HL-60 (cell line): ENCODE results near the gene C2orf66.

Experiments used
- DNase-seq, 2 experiments: peaks; one replicate each; pipeline ENCODE4 v3.0.0-alpha.2; 2010 to 2020; ENCODE audit warnings: low read depth in 1 of 2, low spot score in 1 of 2
- H3K27ac ChIP-seq: fragments of 250-450 bp; sonication (Bioruptor Pico); replicated peaks from 2 replicates; pipeline ENCODE4 v1.5.1; 2020; ENCODE audit warnings: mild to moderate bottlenecking, moderate library complexity
- H3K27me3 ChIP-seq: fragments of 250-450 bp; sonication (Bioruptor Pico); 2 replicates; pipeline ENCODE4 v1.5.1; 2021; ENCODE audit warnings: mild to moderate bottlenecking, moderate library complexity; ENCODE audit not compliant: insufficient read depth, poor library complexity, severe bottlenecking
- H3K4me3 ChIP-seq: replicated peaks from 2 replicates; pipeline ENCODE4 v1.5.1; 2011; ENCODE audit warnings: mild to moderate bottlenecking, control low read depth, low read length; ENCODE audit not compliant: insufficient read depth
- GABPA ChIP-seq: IDR thresholded peaks from 2 replicates; pipeline ENCODE4 v1.6.1; 2012; ENCODE audit warnings: low read depth
- POLR2AphosphoS5 ChIP-seq: IDR thresholded peaks from 2 replicates; pipeline ENCODE4 v1.6.1; 2012; ENCODE audit warnings: low read depth
- SPI1 ChIP-seq: IDR thresholded peaks from 2 replicates; pipeline ENCODE4 v1.6.1; 2012; ENCODE audit warnings: low read depth, mild to moderate bottlenecking, borderline replicate concordance
- TF ChIP-seq, protein P1 (sequence below): IDR thresholded peaks from one replicate; pipeline ENCODE4 v1.5.1; 2011; ENCODE audit warnings: low read length, control low read depth, inconsistent platforms; ENCODE audit not compliant: insufficient read depth
- TF ChIP-seq, protein P2 (sequence below): IDR thresholded peaks from 2 replicates; pipeline ENCODE4 v1.6.1; 2012; ENCODE audit warnings: low read depth; ENCODE audit not compliant: insufficient replicate concordance

C2orf66 gene

DNA sequence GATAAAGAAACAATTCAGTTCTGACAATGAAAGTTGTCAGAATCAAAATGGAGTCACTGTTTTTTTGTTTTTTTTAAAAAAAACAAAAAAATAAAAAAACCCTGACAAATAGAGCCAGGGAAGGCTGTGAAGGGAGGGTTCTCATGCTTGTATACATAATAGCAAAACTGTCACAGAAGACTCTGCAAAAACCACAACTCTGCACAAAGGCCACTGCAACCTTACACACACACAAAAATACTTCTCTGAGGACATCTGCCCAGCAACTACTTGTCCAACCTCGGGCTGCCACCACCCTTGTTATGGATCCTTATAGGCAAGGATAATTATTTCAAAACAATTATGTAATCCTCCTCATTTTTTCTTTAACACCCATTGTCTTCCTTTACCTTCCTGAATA lies 41.9 kb upstream of the C2orf66 start:
- no peak for DNase-seq
- H3K27me3 ChIP-seq: no peaks in the 10 kb centered on the region
- no peak overlapping the region for H3K4me3 ChIP-seq
- H3K27ac ChIP-seq: no peak overlapping the region
- TF ChIP-seq GABPA (no peak), SPI1 (no peak), POLR2AphosphoS5 (no peak)
- TF ChIP-seq, protein P1, sequence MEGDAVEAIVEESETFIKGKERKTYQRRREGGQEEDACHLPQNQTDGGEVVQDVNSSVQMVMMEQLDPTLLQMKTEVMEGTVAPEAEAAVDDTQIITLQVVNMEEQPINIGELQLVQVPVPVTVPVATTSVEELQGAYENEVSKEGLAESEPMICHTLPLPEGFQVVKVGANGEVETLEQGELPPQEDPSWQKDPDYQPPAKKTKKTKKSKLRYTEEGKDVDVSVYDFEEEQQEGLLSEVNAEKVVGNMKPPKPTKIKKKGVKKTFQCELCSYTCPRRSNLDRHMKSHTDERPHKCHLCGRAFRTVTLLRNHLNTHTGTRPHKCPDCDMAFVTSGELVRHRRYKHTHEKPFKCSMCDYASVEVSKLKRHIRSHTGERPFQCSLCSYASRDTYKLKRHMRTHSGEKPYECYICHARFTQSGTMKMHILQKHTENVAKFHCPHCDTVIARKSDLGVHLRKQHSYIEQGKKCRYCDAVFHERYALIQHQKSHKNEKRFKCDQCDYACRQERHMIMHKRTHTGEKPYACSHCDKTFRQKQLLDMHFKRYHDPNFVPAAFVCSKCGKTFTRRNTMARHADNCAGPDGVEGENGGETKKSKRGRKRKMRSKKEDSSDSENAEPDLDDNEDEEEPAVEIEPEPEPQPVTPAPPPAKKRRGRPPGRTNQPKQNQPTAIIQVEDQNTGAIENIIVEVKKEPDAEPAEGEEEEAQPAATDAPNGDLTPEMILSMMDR: no peak
- TF ChIP-seq, protein P2, sequence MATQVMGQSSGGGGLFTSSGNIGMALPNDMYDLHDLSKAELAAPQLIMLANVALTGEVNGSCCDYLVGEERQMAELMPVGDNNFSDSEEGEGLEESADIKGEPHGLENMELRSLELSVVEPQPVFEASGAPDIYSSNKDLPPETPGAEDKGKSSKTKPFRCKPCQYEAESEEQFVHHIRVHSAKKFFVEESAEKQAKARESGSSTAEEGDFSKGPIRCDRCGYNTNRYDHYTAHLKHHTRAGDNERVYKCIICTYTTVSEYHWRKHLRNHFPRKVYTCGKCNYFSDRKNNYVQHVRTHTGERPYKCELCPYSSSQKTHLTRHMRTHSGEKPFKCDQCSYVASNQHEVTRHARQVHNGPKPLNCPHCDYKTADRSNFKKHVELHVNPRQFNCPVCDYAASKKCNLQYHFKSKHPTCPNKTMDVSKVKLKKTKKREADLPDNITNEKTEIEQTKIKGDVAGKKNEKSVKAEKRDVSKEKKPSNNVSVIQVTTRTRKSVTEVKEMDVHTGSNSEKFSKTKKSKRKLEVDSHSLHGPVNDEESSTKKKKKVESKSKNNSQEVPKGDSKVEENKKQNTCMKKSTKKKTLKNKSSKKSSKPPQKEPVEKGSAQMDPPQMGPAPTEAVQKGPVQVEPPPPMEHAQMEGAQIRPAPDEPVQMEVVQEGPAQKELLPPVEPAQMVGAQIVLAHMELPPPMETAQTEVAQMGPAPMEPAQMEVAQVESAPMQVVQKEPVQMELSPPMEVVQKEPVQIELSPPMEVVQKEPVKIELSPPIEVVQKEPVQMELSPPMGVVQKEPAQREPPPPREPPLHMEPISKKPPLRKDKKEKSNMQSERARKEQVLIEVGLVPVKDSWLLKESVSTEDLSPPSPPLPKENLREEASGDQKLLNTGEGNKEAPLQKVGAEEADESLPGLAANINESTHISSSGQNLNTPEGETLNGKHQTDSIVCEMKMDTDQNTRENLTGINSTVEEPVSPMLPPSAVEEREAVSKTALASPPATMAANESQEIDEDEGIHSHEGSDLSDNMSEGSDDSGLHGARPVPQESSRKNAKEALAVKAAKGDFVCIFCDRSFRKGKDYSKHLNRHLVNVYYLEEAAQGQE: no peak

DNA sequence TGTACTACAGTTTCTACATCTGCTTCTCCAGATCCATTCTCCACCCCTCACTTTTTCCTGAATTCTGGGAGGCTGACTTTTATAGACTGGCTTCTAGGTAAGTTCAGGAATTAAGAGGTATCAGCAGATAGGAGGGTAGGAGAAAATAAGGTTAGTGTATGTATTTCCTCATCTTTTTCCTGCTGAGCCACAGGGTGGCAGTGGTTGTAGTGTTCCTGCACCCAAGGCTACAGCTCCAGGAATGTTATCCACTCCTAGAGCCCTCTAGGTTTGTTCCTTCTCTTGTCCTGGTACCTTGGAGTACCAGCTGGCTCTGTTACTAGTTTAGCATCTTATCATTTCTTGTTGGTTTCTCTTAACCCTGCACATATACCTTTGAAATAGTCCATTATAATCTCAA lies 40.7 kb upstream of the C2orf66 start:
- Histone ChIP-seq H3K27me3 (no peaks in the 10 kb centered on the region), H3K4me3 (no peak overlapping the region), H3K27ac (no peak overlapping the region)
- DNase-seq: no peak
- no peak for TF ChIP-seq POLR2AphosphoS5
- TF ChIP-seq SPI1: no peak
- no peak for TF ChIP-seq GABPA
- TF ChIP-seq, protein P2: no peak
- TF ChIP-seq, protein P1: no peak

DNA sequence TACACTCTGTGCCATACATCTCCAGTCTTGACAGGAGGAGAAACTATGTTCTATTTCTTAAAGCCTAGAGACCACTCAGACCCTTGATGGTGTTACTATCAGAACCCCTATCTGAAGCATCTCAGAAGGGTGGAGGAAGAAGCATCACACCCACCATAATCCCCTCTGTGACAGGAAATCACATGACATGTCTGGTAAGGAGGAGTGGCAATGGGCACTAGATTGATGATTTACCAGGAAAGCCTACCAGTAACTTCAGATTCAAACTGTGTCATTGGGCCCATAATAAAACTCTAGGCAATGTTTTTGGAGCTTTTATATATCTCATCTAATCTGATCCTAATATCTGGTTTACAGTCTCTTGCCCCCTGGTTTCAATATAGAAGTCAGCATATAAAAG lies 37.1 kb upstream of the C2orf66 start:
- Histone ChIP-seq H3K27ac (no peak overlapping the region), H3K4me3 (no peak overlapping the region), H3K27me3 (no peaks in the 10 kb centered on the region)
- no peak for DNase-seq
- TF ChIP-seq, protein P2: no peak
- TF ChIP-seq SPI1 (no peak), POLR2AphosphoS5 (no peak), GABPA (no peak)
- TF ChIP-seq, protein P1: no peak
